ENCODE data around the gene EYS. TPM values are rescaled to one million over a fixed set of nuclear protein-coding genes. Genes with fewer than 3 reads are reported as not detected.
"Not testable (repeated sequence)": the region's sequence is repeated elsewhere in the genome, so short reads cannot be mapped to it uniquely, and the experiment has no call there.

The EYS gene
- total RNA-seq, 6 experiments from 2014 or later: 0.54 to 2.3 (median 0.74) TPM; not detected in 1

DNA sequence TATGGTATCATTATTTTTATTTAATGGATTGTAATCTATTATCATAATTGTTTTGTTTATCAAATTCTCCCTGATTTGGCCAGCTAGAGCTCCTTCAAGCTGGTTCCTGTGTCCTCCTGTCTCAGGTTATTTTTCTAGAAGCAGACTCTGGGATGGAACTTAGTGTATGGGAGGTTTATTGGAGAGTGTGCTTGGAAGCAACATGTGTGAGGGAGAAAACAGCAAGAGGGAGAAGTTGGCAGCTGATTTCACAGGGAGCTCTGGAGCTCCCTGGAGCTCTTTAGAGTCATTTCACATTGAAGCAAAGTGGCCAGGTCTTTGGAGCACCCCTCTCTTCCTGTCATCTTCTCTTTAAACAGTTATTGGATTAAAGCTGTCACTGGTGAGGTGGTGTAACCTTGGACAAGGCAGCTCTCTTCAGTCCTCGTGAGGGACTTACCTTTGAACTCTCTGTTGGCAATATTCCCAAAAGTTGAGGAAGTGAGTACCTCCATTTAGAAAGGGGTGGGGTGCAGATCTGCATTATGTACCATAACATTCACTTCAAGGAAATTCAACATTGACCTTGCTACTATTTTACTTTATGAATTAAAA, 1967.8 kb downstream of the EYS start:
- H3K9me3 ChIP-seq: no peaks in the 10 kb centered on the region
- DNase-seq: no peak
- ATAC-seq: peak; percentile 56 to 81 (median 74)
- H3K4me1 ChIP-seq: peaks cover 0 to 11% (median 3%) of the 10 kb centered on the region in 4 donors
- 10% methylated on average over 1 of the region's 1 CpG for WGBS (ENCODE audit: insufficient coverage, low coverage, low lambda C conversion rate, missing lambda C conversion rate)
- H3K36me3 ChIP-seq: no peaks in the 10 kb centered on the region
- H3K27ac ChIP-seq: peak overlapping the region in 1 of 3 donors; percentile 1
- no peak overlapping the region for H3K4me3 ChIP-seq
- no peaks in the 10 kb centered on the region for H3K27me3 ChIP-seq
- intact Hi-C loops (cut with DNase I): no loop called here
- TF ChIP-seq POLR2A (IDR thresholded peaks at IDR 0.05): no peak
- TF ChIP-seq, protein P1, sequence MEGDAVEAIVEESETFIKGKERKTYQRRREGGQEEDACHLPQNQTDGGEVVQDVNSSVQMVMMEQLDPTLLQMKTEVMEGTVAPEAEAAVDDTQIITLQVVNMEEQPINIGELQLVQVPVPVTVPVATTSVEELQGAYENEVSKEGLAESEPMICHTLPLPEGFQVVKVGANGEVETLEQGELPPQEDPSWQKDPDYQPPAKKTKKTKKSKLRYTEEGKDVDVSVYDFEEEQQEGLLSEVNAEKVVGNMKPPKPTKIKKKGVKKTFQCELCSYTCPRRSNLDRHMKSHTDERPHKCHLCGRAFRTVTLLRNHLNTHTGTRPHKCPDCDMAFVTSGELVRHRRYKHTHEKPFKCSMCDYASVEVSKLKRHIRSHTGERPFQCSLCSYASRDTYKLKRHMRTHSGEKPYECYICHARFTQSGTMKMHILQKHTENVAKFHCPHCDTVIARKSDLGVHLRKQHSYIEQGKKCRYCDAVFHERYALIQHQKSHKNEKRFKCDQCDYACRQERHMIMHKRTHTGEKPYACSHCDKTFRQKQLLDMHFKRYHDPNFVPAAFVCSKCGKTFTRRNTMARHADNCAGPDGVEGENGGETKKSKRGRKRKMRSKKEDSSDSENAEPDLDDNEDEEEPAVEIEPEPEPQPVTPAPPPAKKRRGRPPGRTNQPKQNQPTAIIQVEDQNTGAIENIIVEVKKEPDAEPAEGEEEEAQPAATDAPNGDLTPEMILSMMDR (IDR thresholded peaks at IDR 0.05): no peak

DNA sequence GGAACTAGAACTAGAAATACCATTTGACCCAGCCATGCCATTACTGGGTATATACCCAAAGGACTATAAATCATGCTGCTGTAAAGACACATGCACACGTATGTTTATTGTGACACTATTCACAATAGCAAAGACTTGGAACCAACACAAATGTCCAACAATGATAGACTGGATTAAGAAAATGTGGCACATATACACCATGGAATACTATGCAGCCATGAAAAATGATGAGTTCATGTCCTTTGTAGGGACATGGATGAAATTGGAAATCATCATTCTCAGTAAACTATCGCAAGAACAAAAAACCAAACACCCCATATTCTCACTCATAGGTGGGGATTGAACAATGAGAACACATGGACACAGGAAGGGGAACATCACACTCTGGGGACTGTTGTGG, 1968.8 kb downstream of the EYS start:
- H3K27me3 ChIP-seq; H3K27ac ChIP-seq; DNase-seq; H3K9me3 ChIP-seq; ATAC-seq; H3K36me3 ChIP-seq; H3K4me1 ChIP-seq; H3K4me3 ChIP-seq; intact Hi-C loops (cut with DNase I): not testable (repeated sequence)
- WGBS (ENCODE audit: insufficient coverage, low coverage, low lambda C conversion rate, missing lambda C conversion rate): 94% methylated on average over 2 of the region's 2 CpGs

DNA sequence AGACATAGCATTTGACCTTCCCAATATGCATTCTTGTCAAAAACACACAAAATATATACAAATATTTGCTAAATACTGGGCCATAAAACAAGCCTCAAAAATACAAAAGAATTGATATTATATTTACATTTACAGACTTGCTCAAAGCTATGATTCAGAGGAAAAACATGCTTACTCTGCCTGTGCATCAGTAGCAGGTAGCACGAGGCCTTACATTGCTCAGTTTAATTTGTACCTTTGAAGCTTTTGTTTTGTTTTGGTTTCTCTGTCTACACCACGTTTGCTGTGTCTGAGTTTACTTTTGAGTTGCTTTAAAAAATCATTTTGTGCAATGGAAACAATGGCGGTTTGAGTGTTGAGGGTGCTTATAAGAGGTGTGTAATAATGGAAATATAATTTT, 1972.1 kb downstream of the EYS start:
- H3K4me1 ChIP-seq: peaks cover 0 to 5% (median 2%) of the 10 kb centered on the region in 4 donors
- DNase-seq: no peak
- no peak overlapping the region for H3K4me3 ChIP-seq
- no peak for ATAC-seq
- no peaks in the 10 kb centered on the region for H3K9me3 ChIP-seq
- intact Hi-C loops (cut with DNase I): no loop called here
- 78% methylated on average over 3 of the region's 3 CpGs for WGBS (ENCODE audit: insufficient coverage, low coverage, low lambda C conversion rate, missing lambda C conversion rate)
- H3K27me3 ChIP-seq: no peaks in the 10 kb centered on the region
- H3K27ac ChIP-seq: no peak overlapping the region
- no peaks in the 10 kb centered on the region for H3K36me3 ChIP-seq
- no peak for TF ChIP-seq POLR2A (IDR thresholded peaks at IDR 0.05)
- TF ChIP-seq, protein P1 (IDR thresholded peaks at IDR 0.05): no peak

DNA sequence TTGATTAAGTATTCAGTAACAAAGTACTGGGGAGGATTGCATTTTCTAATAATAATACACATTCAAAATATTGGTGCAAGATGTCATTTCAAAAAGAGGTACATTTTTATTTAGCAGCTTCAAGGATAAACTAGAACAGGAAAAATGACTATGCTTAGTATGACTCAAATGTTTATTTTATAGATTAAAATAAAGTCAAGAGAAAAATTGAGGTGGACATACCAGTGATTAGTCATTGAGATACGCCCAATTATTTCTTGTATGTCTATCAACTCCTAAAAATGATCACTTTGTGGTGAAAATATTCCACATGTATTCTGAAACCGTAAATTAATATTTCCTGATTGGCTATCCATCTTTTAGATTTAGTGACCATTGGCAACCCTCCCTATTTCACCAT, 1974.7 kb downstream of the EYS start:
- no peak for ATAC-seq
- H3K4me1 ChIP-seq: peaks cover 0 to 4% (median 0%) of the 10 kb centered on the region in 4 donors
- no peaks in the 10 kb centered on the region for H3K36me3 ChIP-seq
- intact Hi-C loops (cut with DNase I): no loop called here
- H3K9me3 ChIP-seq: no peaks in the 10 kb centered on the region
- no peaks in the 10 kb centered on the region for H3K27me3 ChIP-seq
- DNase-seq: no peak
- no peak overlapping the region for H3K27ac ChIP-seq
- H3K4me3 ChIP-seq: no peak overlapping the region
- TF ChIP-seq, protein P1 (IDR thresholded peaks at IDR 0.05): no peak
- no peak for TF ChIP-seq POLR2A (IDR thresholded peaks at IDR 0.05)
- WGBS (ENCODE audit: insufficient coverage, low coverage, low lambda C conversion rate, missing lambda C conversion rate): 33% methylated on average over 2 of the region's 2 CpGs

DNA sequence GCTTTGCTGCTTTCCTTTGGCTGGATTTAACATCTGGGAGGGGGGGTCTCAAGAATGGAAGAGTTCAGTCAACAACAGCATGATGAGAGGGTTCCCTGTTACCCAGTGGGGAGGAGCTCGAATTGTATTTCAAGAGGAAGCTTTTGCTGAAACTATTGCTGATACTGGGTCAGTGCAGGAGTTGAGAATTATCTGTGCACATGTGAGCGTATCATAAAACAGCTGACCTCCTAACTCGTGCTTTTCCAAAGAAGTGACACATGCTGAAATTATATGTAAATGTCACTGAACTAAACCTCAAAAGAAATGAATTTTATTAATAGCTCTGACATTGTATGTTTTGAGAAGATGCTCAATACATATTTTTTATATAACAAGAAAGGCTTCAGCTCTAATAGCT, 1975.1 kb downstream of the EYS start:
- intact Hi-C loops (cut with DNase I): no loop called here
- Histone ChIP-seq H3K9me3 (no peaks in the 10 kb centered on the region), H3K4me3 (no peak overlapping the region), H3K4me1 (peaks cover 0 to 4% (median 0%) of the 10 kb centered on the region in 4 donors), H3K36me3 (no peaks in the 10 kb centered on the region), H3K27me3 (no peaks in the 10 kb centered on the region), H3K27ac (no peak overlapping the region)
- no peak for ATAC-seq
- 92% methylated on average over 3 of the region's 3 CpGs for WGBS (ENCODE audit: insufficient coverage, low coverage, low lambda C conversion rate, missing lambda C conversion rate)
- no peak for TF ChIP-seq POLR2A (IDR thresholded peaks at IDR 0.05)
- TF ChIP-seq, protein P1 (IDR thresholded peaks at IDR 0.05): no peak
- no peak for DNase-seq
